Measurements from ENCODE around the gene ARHGEF16.

The ARHGEF16 gene

GRCh38 chr1:3503525-3503886 lies 49.0 kb downstream of the ARHGEF16 start:
- no peak for DNase-seq

- no peak for DNase-seq
Measured at GRCh38 chr1:3504151-3504821, 49.8 kb downstream of the ARHGEF16 start.

GRCh38 chr1:3504822-3505153 lies 50.3 kb downstream of the ARHGEF16 start:
- DNase-seq, result no peak

GRCh38 chr1:3505161-3505560 lies 50.7 kb downstream of the ARHGEF16 start:
- DNase-seq, result no peak

GRCh38 chr1:3506041-3506440 lies 51.6 kb downstream of the ARHGEF16 start:
- no peak for DNase-seq

- no peak for DNase-seq
Measured at GRCh38 chr1:3506943-3507342, 52.5 kb downstream of the ARHGEF16 start.

GRCh38 chr1:3507636-3508275 lies 53.3 kb downstream of the ARHGEF16 start:
- no peak for DNase-seq

GRCh38 chr1:3508757-3509415 lies 54.4 kb downstream of the ARHGEF16 start:
- DNase-seq, result no peak

GRCh38 chr1:3509721-3510120 lies 55.3 kb downstream of the ARHGEF16 start:
- DNase-seq, result no peak

- no peak for DNase-seq
Measured at GRCh38 chr1:3510136-3510955, 55.9 kb downstream of the ARHGEF16 start.

GRCh38 chr1:3510956-3511250 lies 56.4 kb downstream of the ARHGEF16 start:
- DNase-seq, result no peak

- no peak for DNase-seq
Measured at GRCh38 chr1:3511306-3511705, 56.8 kb downstream of the ARHGEF16 start.

- no peak for DNase-seq
Measured at GRCh38 chr1:3511856-3512255, 57.4 kb downstream of the ARHGEF16 start.

- DNase-seq, result no peak
Measured at GRCh38 chr1:3514404-3514803, 59.9 kb downstream of the ARHGEF16 start.

- no peak for DNase-seq
Measured at GRCh38 chr1:3515272-3515671, 60.8 kb downstream of the ARHGEF16 start.

- DNase-seq, result no peak
Measured at GRCh38 chr1:3515774-3516480, 61.5 kb downstream of the ARHGEF16 start.

- no peak for DNase-seq
Measured at GRCh38 chr1:3516481-3516869, 62.0 kb downstream of the ARHGEF16 start.

GRCh38 chr1:3516911-3517675 lies 62.6 kb downstream of the ARHGEF16 start:
- no peak for DNase-seq

- DNase-seq, result no peak
Measured at GRCh38 chr1:3518256-3518655, 63.8 kb downstream of the ARHGEF16 start.

GRCh38 chr1:3518756-3519155 lies 64.3 kb downstream of the ARHGEF16 start:
- no peak for DNase-seq

- no peak for DNase-seq
Measured at GRCh38 chr1:3519301-3519885, 64.9 kb downstream of the ARHGEF16 start.
